Endodermal cell (in vitro differentiated cells): ENCODE measurements around the gene HDAC4. TPM values are rescaled to one million over a fixed set of nuclear protein-coding genes. Genes with fewer than 3 reads are reported as not detected.

Experiments used
- DNase-seq: peaks from one replicate; pipeline ENCODE4 v3.0.0-alpha.2; 2017
- H3K27ac ChIP-seq: 2 replicates; pipeline ENCODE4 v1.5.1; 2013; ENCODE audit warnings: mild to moderate bottlenecking, low read depth, low read length, moderate library complexity
- H3K27me3 ChIP-seq: 2 replicates; pipeline ENCODE4 v1.6.1; 2013; ENCODE audit warnings: mild to moderate bottlenecking, low read length, moderate library complexity; ENCODE audit not compliant: insufficient read depth, control insufficient read depth, poor library complexity, severe bottlenecking
- H3K36me3 ChIP-seq: 2 replicates; pipeline ENCODE4 v1.7.0; 2013; ENCODE audit warnings: mild to moderate bottlenecking, low read length, moderate library complexity; ENCODE audit not compliant: control insufficient read depth, insufficient read depth
- H3K4me1 ChIP-seq: one replicate; pipeline ENCODE4 v1.7.0; 2013; ENCODE audit warnings: low read length; ENCODE audit not compliant: control insufficient read depth, insufficient read depth
- H3K4me3 ChIP-seq: 2 replicates; pipeline ENCODE4 v1.5.1; 2013; ENCODE audit warnings: mild to moderate bottlenecking, low read length, moderate library complexity
- H3K9ac ChIP-seq: 2 replicates; pipeline ENCODE4 v1.6.1; 2013; ENCODE audit warnings: mild to moderate bottlenecking, low read length, moderate library complexity; ENCODE audit not compliant: poor library complexity, severe bottlenecking; ENCODE audit errors: extremely low read depth
- H3K9me3 ChIP-seq: 2 replicates; pipeline ENCODE4 v1.6.1; 2013; ENCODE audit warnings: mild to moderate bottlenecking, low read length, moderate library complexity; ENCODE audit not compliant: control insufficient read depth
- H3K27ac Mint-ChIP-seq: 2 replicates; pipeline ENCODE4 v1.8.0; 2020; ENCODE audit warnings: mixed read lengths
- H3K27me3 Mint-ChIP-seq: 2 replicates; pipeline ENCODE4 v1.8.0; 2021; ENCODE audit warnings: mild to moderate bottlenecking, mixed read lengths; ENCODE audit not compliant: insufficient read depth
- H3K36me3 Mint-ChIP-seq: 2 replicates; pipeline ENCODE4 v1.8.0; 2020; ENCODE audit warnings: low read depth, mixed read lengths
- H3K4me1 Mint-ChIP-seq: 2 replicates; pipeline ENCODE4 v1.8.0; 2020; ENCODE audit warnings: mixed read lengths
- H3K4me3 Mint-ChIP-seq: 2 replicates; pipeline ENCODE4 v1.8.0; 2020; ENCODE audit warnings: mild to moderate bottlenecking, moderate library complexity, mixed read lengths
- H3K9me3 Mint-ChIP-seq: 2 replicates; pipeline ENCODE4 v1.8.0; 2020; ENCODE audit warnings: mild to moderate bottlenecking, mixed read lengths
- WGBS, 2 experiments: methylation state at CpG; one replicate each; pipeline versions ENCODE4 v1.1.5 to v1.1.7; 2013; ENCODE audit warnings: missing lambda C conversion rate in 2 of 2, mixed read lengths in 1 of 2; ENCODE audit not compliant: insufficient coverage in 1 of 2, insufficient read length in 1 of 2; 5-methylcytosine and 5-hydroxymethylcytosine counted together
- total RNA-seq, 2 donors: library from RNA; stranded (reverse); fragmentation: NEBNext Ultra II Directional in 1 of 2; extraction: Animal tissue kit (Norgen Biotek cat#: 25700) in 1 of 2; gene quantifications; 2 replicates in 1 of 2; 3 replicates in 1 of 2; pipeline ENCODE4 v1.2.1, GENCODE V29; 2021
- TF ChIP-seq, protein P1 (sequence below): fragments of 200-600 bp; sonication (generic); conservative IDR thresholded peaks from 2 replicates; pipeline ENCODE4 v1.5.0; 2021; ENCODE audit warnings: antibody characterized with exemption, mild to moderate bottlenecking

HDAC4 gene
- total RNA-seq, 2 donors from 2014 or later: 45.7 to 51.2 TPM

- no peak overlapping the region for H3K27ac ChIP-seq
- Mint-ChIP-seq H3K4me1 (no peaks in the 10 kb centered on the region), H3K27ac (no peak overlapping the region), H3K9me3 (no peaks in the 10 kb centered on the region), H3K27me3 (no peaks in the 10 kb centered on the region), H3K36me3 (peaks cover 9% of the 10 kb centered on the region), H3K4me3 (no peak overlapping the region)
- 95 to 97% methylated on average over 7 to 13 of the region's 13 CpGs for WGBS, 2 experiments
- no peaks in the 10 kb centered on the region for H3K4me1 ChIP-seq
- no peaks in the 10 kb centered on the region for H3K9me3 ChIP-seq
- DNase-seq: no peak
- H3K27me3 ChIP-seq: no peaks in the 10 kb centered on the region
- TF ChIP-seq, protein P1, sequence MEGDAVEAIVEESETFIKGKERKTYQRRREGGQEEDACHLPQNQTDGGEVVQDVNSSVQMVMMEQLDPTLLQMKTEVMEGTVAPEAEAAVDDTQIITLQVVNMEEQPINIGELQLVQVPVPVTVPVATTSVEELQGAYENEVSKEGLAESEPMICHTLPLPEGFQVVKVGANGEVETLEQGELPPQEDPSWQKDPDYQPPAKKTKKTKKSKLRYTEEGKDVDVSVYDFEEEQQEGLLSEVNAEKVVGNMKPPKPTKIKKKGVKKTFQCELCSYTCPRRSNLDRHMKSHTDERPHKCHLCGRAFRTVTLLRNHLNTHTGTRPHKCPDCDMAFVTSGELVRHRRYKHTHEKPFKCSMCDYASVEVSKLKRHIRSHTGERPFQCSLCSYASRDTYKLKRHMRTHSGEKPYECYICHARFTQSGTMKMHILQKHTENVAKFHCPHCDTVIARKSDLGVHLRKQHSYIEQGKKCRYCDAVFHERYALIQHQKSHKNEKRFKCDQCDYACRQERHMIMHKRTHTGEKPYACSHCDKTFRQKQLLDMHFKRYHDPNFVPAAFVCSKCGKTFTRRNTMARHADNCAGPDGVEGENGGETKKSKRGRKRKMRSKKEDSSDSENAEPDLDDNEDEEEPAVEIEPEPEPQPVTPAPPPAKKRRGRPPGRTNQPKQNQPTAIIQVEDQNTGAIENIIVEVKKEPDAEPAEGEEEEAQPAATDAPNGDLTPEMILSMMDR: no peak
- no peak overlapping the region for H3K4me3 ChIP-seq
- no peak overlapping the region for H3K9ac ChIP-seq
- H3K36me3 ChIP-seq: no peaks in the 10 kb centered on the region
Measured at GRCh38 chr2:239089884-239090283, 310.9 kb downstream of the HDAC4 start.

- TF ChIP-seq, protein P1: no peak
- WGBS, 2 experiments: 91 to 94% methylated on average over 9 to 21 of the region's 21 CpGs
- H3K9me3 Mint-ChIP-seq: no peaks in the 10 kb centered on the region
- DNase-seq: no peak
- no peaks in the 10 kb centered on the region for H3K27me3 Mint-ChIP-seq
- H3K4me1 ChIP-seq: no peaks in the 10 kb centered on the region
- H3K36me3 Mint-ChIP-seq: peaks cover 5% of the 10 kb centered on the region
- H3K9ac ChIP-seq: no peak overlapping the region
- no peak overlapping the region for H3K27ac ChIP-seq
- H3K4me1 Mint-ChIP-seq: no peaks in the 10 kb centered on the region
- no peaks in the 10 kb centered on the region for H3K9me3 ChIP-seq
- H3K4me3 ChIP-seq: no peak overlapping the region
- no peak overlapping the region for H3K27ac Mint-ChIP-seq
- no peak overlapping the region for H3K4me3 Mint-ChIP-seq
- H3K36me3 ChIP-seq: no peaks in the 10 kb centered on the region
- H3K27me3 ChIP-seq: no peaks in the 10 kb centered on the region
Measured at GRCh38 chr2:239087046-239087710, 313.6 kb downstream of the HDAC4 start.

DNA sequence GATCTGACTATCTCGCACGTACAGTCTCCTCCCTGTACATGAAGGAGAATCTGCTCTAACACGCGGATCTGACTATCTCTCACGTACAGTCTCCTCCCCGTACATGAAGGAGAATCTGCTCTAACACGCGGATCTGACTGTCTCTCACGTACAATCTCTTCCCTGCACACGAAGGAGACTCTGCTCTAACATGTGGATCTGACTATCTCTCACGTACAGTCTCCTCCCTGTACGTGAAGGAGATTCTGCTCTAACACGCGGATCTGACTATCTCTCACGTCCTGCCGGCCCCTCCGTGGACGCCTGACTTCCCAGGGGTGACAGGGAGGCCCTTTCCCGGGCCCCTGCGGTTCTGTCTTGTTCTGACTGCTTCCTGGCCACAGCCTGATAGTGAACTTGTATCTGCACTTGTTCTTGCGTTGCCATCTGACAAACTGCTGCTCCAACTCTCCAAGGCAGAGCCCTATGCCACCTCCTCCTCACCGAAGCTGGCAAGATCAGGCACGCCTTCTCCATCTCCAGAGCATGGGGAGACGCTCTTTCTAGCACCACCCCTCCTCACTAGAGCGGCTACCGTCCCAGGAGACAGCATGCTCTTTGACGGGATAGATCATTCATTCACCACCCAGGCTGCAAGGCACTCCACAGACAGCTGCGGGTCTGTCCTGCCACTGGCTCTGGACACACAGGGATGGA is 314.3 kb downstream of the HDAC4 start:
- Histone ChIP-seq H3K4me1 (no peaks in the 10 kb centered on the region), H3K9ac (no peak overlapping the region), H3K4me3 (no peak overlapping the region), H3K27ac (no peak overlapping the region), H3K9me3 (no peaks in the 10 kb centered on the region), H3K36me3 (no peaks in the 10 kb centered on the region), H3K27me3 (no peaks in the 10 kb centered on the region)
- Mint-ChIP-seq H3K4me1 (no peaks in the 10 kb centered on the region), H3K4me3 (no peak overlapping the region), H3K27ac (no peak overlapping the region), H3K27me3 (no peaks in the 10 kb centered on the region), H3K36me3 (peaks cover 5% of the 10 kb centered on the region), H3K9me3 (no peaks in the 10 kb centered on the region)
- WGBS, 2 experiments: 85 to 89% methylated on average over 17 to 28 of the region's 28 CpGs
- DNase-seq: no peak
- TF ChIP-seq, protein P1: no peak
